ENCODE data around the gene OR4B1.

The OR4B1 gene, protein sequence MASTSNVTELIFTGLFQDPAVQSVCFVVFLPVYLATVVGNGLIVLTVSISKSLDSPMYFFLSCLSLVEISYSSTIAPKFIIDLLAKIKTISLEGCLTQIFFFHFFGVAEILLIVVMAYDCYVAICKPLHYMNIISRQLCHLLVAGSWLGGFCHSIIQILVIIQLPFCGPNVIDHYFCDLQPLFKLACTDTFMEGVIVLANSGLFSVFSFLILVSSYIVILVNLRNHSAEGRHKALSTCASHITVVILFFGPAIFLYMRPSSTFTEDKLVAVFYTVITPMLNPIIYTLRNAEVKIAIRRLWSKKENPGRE

DNA sequence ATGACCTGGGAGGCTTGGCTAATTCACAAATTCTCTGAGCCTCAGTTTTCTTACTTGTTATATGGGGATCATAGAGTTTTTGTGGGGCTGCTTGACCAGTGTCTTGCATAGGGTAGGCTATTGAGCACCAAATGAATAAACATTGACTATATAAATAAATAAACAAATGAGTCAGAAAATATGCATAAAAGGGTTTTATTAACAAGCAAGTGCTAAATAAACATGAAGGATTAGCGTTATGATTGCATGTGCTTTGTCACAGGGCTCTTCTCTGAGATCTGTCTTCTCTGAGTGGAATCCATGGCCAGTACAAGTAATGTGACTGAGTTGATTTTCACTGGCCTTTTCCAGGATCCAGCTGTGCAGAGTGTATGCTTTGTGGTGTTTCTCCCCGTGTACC is at the start of gene OR4B1:
Gene OR4B1 (plus strand): TSS at position 301 of the 400 bp plus-strand sequence. CDS start 0 bp downstream, at position 301.
- H3K4me3 ChIP-seq (ENCODE audit: low read depth in 1 of 5, low read length in 5 of 5): no peak within 1 kb of the TSS
- no peaks in the 10 kb centered on the region for H3K9me3 ChIP-seq (ENCODE audit: control insufficient read depth in 5 of 5, low read length in 5 of 5)
- H3K4me1 ChIP-seq (ENCODE audit: control insufficient read depth in 5 of 5, insufficient read depth in 5 of 5, low read length in 5 of 5): no peaks in the 10 kb centered on the region
- H3K27me3 ChIP-seq (ENCODE audit: control insufficient read depth in 5 of 5, insufficient read depth in 4 of 5, low read length in 5 of 5): no peaks in the 10 kb centered on the region
- H3K27ac ChIP-seq (ENCODE audit: low read depth, low read length): no peak within 1 kb of the TSS
- no peaks in the 10 kb centered on the region for H3K36me3 ChIP-seq (ENCODE audit: control insufficient read depth in 5 of 5, insufficient read depth in 5 of 5, low read length in 5 of 5)
- no peak within 1 kb of the TSS for H3K9ac ChIP-seq (ENCODE audit: low read length in 5 of 5)

DNA sequence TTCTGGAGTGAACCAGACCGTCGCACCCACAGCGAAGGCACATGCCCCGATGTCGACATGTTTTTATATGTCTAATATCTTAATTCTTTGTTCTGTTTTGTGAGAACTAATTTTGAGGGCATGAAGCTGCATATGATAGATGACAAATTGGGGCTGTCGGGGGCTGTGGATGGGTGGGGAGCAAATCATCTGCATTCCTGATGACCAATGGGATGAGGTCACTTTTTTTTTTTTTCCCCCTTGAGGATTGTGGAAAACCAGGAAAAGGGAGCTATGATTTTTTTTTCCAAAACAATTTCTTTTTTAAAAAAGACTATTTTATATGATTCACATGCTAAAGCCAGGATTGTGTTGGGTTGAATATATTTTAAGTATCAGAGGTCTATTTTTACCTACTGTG is 49.2 kb upstream of the OR4B1 start:
- Histone ChIP-seq H3K4me1 (ENCODE audit: control insufficient read depth in 5 of 5, insufficient read depth in 5 of 5, low read length in 5 of 5) (peaks cover 0 to 14% (median 3%) of the 10 kb centered on the region in 5 donors), H3K9ac (ENCODE audit: low read length in 5 of 5) (no peak overlapping the region), H3K36me3 (ENCODE audit: control insufficient read depth in 5 of 5, insufficient read depth in 5 of 5, low read length in 5 of 5) (peaks cover 5 to 36% (median 13%) of the 10 kb centered on the region in 5 donors), H3K9me3 (ENCODE audit: control insufficient read depth in 5 of 5, low read length in 5 of 5) (no peaks in the 10 kb centered on the region), H3K4me3 (ENCODE audit: low read depth in 1 of 5, low read length in 5 of 5) (no peak overlapping the region), H3K27me3 (ENCODE audit: control insufficient read depth in 5 of 5, insufficient read depth in 4 of 5, low read length in 5 of 5) (no peaks in the 10 kb centered on the region), H3K27ac (ENCODE audit: low read depth, low read length) (no peak overlapping the region)

DNA sequence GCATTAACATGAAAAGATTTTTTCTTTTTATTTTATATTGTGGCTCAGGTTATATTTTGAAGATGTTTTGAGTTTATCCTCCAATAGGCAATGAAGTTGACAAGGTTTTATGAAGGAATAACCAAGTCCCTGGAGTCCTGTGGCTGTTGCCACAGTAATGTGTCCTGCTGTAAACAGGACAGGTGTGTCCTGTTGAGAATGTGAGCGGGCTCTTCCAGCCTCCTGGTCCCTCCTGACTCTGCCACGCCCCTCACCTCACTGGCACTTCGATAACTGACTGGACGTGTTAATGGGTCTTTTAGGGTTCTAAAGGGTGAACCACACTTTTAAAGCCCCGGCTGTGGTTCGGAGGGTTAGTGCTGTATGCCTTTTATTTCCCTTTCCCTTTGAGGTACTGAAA is 47.8 kb upstream of the OR4B1 start:
- H3K36me3 ChIP-seq (ENCODE audit: control insufficient read depth in 5 of 5, insufficient read depth in 5 of 5, low read length in 5 of 5): peaks cover 2 to 25% (median 10%) of the 10 kb centered on the region in 5 donors
- H3K4me1 ChIP-seq (ENCODE audit: control insufficient read depth in 5 of 5, insufficient read depth in 5 of 5, low read length in 5 of 5): peaks cover 0 to 19% (median 8%) of the 10 kb centered on the region in 5 donors
- H3K4me3 ChIP-seq (ENCODE audit: low read depth in 1 of 5, low read length in 5 of 5): no peak overlapping the region
- H3K27ac ChIP-seq (ENCODE audit: low read depth, low read length): no peak overlapping the region
- H3K9ac ChIP-seq (ENCODE audit: low read length in 5 of 5): no peak overlapping the region
- no peaks in the 10 kb centered on the region for H3K27me3 ChIP-seq (ENCODE audit: control insufficient read depth in 5 of 5, insufficient read depth in 4 of 5, low read length in 5 of 5)
- no peaks in the 10 kb centered on the region for H3K9me3 ChIP-seq (ENCODE audit: control insufficient read depth in 5 of 5, low read length in 5 of 5)

DNA sequence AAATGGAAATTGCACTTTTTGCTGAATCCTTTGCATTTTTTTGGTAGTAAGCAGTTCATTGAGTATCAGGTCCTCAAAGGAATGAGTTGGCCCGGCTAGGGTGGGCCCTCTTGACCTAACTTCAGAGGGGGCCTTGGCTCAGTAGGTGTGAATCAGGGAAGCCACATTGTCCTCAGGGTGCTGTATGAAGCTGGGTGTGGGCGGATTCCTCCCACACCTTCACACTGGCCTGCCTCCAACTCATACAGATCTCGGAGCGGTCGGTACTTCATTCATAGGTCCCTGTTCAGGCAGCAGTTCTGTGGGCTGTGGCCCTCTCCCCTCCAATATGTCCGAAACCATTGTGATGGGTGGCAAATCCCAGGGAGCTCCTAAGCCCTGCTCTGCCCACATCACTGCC is 47.4 kb upstream of the OR4B1 start:
- H3K27ac ChIP-seq (ENCODE audit: low read depth, low read length): no peak overlapping the region
- H3K9me3 ChIP-seq (ENCODE audit: control insufficient read depth in 5 of 5, low read length in 5 of 5): no peaks in the 10 kb centered on the region
- H3K4me1 ChIP-seq (ENCODE audit: control insufficient read depth in 5 of 5, insufficient read depth in 5 of 5, low read length in 5 of 5): peaks cover 0 to 19% (median 8%) of the 10 kb centered on the region in 5 donors
- H3K4me3 ChIP-seq (ENCODE audit: low read depth in 1 of 5, low read length in 5 of 5): no peak overlapping the region
- H3K36me3 ChIP-seq (ENCODE audit: control insufficient read depth in 5 of 5, insufficient read depth in 5 of 5, low read length in 5 of 5): peaks cover 0 to 20% (median 9%) of the 10 kb centered on the region in 5 donors
- H3K9ac ChIP-seq (ENCODE audit: low read length in 5 of 5): no peak overlapping the region
- no peaks in the 10 kb centered on the region for H3K27me3 ChIP-seq (ENCODE audit: control insufficient read depth in 5 of 5, insufficient read depth in 4 of 5, low read length in 5 of 5)

DNA sequence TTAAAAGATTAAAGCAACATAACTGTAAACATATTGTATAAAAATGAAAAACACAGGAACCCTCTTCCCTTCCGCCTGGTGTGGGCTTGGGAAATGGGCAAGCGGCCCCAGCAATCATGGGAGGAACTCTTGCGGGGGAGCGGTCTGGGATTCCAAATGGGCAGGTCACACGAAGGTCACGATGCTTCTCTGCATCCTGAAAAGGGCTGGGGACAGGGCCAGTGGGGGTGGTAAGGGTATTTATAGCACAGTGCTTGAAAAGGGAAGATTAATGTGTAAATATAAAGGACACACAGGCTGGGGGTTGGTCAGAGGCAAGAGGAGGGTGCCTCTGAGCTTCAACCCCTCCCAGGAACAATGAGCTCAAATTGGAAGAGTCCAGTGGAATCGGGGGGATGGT is 46.9 kb upstream of the OR4B1 start:
- Histone ChIP-seq H3K4me1 (ENCODE audit: control insufficient read depth in 5 of 5, insufficient read depth in 5 of 5, low read length in 5 of 5) (peaks cover 0 to 19% (median 8%) of the 10 kb centered on the region in 5 donors), H3K36me3 (ENCODE audit: control insufficient read depth in 5 of 5, insufficient read depth in 5 of 5, low read length in 5 of 5) (peaks cover 0 to 16% (median 7%) of the 10 kb centered on the region in 5 donors), H3K27me3 (ENCODE audit: control insufficient read depth in 5 of 5, insufficient read depth in 4 of 5, low read length in 5 of 5) (no peaks in the 10 kb centered on the region), H3K4me3 (ENCODE audit: low read depth in 1 of 5, low read length in 5 of 5) (no peak overlapping the region), H3K27ac (ENCODE audit: low read depth, low read length) (no peak overlapping the region), H3K9me3 (ENCODE audit: control insufficient read depth in 5 of 5, low read length in 5 of 5) (no peaks in the 10 kb centered on the region), H3K9ac (ENCODE audit: low read length in 5 of 5) (no peak overlapping the region)

DNA sequence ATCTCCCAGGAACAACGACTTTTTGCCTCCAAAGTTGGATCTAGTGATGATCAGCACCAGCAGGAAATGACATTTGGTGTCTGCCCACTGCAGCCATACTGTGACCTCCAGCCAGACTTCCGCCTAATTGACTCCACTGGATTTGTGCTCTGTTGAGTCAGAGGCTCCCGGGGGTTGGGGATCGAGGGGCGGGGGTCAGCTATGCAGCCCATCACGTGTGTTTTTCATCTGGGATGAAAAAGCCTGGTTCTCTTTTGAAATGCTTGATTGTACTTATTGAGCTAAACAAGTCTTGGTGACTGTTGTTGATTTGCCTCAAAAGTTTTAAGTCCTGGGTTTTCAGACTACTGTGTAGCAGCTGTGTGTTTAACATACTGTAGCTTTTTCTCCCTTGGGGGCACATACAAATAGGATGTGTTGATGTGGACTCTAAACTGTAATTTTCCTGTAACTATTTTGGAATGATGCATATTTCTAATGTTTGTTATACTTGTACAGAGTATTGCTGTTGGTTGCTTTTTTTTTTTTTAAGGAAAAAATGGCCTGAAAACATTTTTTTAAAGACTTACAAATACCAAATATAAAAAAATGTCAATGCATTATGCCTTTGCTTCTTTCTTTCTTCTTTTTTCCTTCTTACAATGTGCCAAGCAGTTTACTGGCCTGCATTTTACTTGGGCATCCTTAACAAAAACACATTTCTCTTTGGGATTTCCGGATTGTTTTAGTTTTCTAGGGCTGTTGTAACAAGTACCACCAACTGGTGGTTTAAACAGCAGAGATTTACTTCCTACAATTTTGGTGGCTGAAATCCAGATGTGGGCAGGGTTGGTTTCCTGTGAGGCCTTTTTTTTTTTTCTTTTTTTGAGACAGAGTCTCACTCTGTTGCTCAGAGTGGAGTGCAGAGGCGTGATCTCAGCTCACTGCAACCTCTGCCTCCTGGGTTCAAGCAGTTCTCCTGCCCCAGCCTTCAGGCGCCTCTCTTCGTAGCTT is 46.1 kb upstream of the OR4B1 start:
- Histone ChIP-seq H3K27ac (ENCODE audit: low read depth, low read length) (no peak overlapping the region), H3K9me3 (ENCODE audit: control insufficient read depth in 5 of 5, low read length in 5 of 5) (no peaks in the 10 kb centered on the region)

DNA sequence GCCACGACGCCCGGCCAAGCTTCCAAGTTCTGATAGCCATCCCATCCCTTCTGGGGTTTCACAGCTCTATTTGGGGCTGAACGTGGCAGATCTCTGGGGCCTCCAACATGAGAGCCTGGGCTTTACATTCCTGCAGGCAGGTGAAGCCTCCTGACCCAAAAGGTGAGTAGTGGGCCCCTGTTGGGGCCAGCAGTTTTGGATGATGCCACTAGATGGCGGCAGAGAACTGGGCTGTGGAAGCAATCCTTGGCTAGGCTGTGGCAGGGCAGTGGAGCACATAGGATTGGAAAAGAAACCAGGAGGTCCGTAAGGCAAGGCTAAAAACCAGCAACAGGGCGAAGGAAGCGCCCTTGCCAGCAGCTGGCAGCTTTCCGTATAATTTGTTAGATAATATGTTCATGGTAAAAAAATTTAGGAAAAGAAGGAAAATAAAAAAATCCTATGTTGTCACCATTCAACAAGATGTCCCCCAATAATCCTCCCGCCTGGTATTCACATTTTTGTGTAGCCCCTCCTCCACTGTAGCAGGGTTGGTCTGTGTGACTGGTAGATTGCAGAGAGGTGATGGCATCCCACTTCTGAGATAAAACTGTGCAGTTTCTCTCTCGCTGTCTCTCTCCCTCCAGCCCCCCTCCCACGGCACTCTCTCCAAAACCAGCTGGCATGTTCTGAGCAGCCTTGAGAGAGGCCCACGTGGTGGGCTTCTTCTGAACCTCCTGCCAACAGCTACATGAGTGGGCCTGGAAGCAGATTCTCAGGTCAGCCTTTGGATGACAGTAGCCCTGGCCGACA is 43.6 kb upstream of the OR4B1 start:
- H3K4me1 ChIP-seq (ENCODE audit: control insufficient read depth in 5 of 5, insufficient read depth in 5 of 5, low read length in 5 of 5): peaks cover 0 to 19% (median 8%) of the 10 kb centered on the region in 5 donors
- peaks cover 0 to 5% (median 0%) of the 10 kb centered on the region in 5 donors for H3K36me3 ChIP-seq (ENCODE audit: control insufficient read depth in 5 of 5, insufficient read depth in 5 of 5, low read length in 5 of 5)
- peaks cover 0 to 4% (median 0%) of the 10 kb centered on the region in 5 donors for H3K27me3 ChIP-seq (ENCODE audit: control insufficient read depth in 5 of 5, insufficient read depth in 4 of 5, low read length in 5 of 5)
- peak overlapping the region in 1 of 5 donors; percentile 27 for H3K4me3 ChIP-seq (ENCODE audit: low read depth in 1 of 5, low read length in 5 of 5)
- H3K27ac ChIP-seq (ENCODE audit: low read depth, low read length): no peak overlapping the region
- peak overlapping the region in 2 of 5 donors; percentile 20 to 35 for H3K9ac ChIP-seq (ENCODE audit: low read length in 5 of 5)
- H3K9me3 ChIP-seq (ENCODE audit: control insufficient read depth in 5 of 5, low read length in 5 of 5): no peaks in the 10 kb centered on the region

More for the DNA sequence above, 46.1 kb upstream of the OR4B1 start:
- no peak overlapping the region for H3K4me3 ChIP-seq (ENCODE audit: low read depth in 1 of 5, low read length in 5 of 5)
- no peak overlapping the region for H3K9ac ChIP-seq (ENCODE audit: low read length in 5 of 5)
- no peaks in the 10 kb centered on the region for H3K27me3 ChIP-seq (ENCODE audit: control insufficient read depth in 5 of 5, insufficient read depth in 4 of 5, low read length in 5 of 5)
- H3K4me1 ChIP-seq (ENCODE audit: control insufficient read depth in 5 of 5, insufficient read depth in 5 of 5, low read length in 5 of 5): peaks cover 0 to 19% (median 8%) of the 10 kb centered on the region in 5 donors
- H3K36me3 ChIP-seq (ENCODE audit: control insufficient read depth in 5 of 5, insufficient read depth in 5 of 5, low read length in 5 of 5): peaks cover 0 to 9% (median 0%) of the 10 kb centered on the region in 5 donors

DNA sequence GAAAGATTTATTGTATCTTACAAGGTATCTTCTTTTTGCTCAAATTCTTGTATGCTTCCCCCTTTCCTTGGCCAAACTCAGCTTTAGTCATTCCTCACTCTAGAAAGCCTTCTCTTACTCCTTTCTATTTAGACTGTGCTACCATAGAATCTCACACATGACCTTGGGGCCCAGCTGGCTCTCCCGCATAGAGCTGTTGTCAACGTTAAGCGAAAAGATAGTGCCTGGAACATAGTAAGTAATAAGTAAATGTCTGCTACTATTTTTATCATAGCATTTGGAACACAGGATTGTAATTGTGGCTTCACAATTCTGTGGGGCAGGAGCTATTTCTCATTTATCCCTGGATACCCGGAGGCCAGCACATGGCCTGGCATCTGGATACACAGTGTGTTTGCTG is 38.9 kb upstream of the OR4B1 start:
- Histone ChIP-seq H3K4me1 (ENCODE audit: control insufficient read depth in 5 of 5, insufficient read depth in 5 of 5, low read length in 5 of 5) (peaks cover 0 to 6% (median 5%) of the 10 kb centered on the region in 5 donors), H3K36me3 (ENCODE audit: control insufficient read depth in 5 of 5, insufficient read depth in 5 of 5, low read length in 5 of 5) (no peaks in the 10 kb centered on the region), H3K27me3 (ENCODE audit: control insufficient read depth in 5 of 5, insufficient read depth in 4 of 5, low read length in 5 of 5) (peaks cover 0 to 7% (median 0%) of the 10 kb centered on the region in 5 donors), H3K27ac (ENCODE audit: low read depth, low read length) (no peak overlapping the region), H3K9me3 (ENCODE audit: control insufficient read depth in 5 of 5, low read length in 5 of 5) (no peaks in the 10 kb centered on the region), H3K4me3 (ENCODE audit: low read depth in 1 of 5, low read length in 5 of 5) (no peak overlapping the region), H3K9ac (ENCODE audit: low read length in 5 of 5) (no peak overlapping the region)

DNA sequence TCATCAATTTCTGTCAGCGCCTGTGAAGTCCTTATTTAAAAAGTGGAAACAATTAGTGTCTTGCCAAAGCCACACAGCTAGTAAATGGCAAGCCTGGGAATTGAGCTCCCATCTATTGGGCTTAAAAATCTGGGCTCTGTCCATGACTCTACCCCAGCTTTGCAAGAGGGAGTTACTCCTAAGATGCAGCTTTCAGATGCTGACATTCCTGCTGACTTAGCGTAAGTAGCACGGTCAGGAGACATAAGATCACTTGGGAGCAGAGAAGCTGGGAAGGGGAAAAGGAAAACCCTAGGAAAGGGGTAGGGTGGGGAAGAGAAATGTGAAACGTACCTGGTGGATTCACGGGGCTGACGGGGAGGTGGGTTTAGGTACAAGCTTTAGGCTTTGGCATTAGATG is 36.0 kb upstream of the OR4B1 start:
- no peaks in the 10 kb centered on the region for H3K9me3 ChIP-seq (ENCODE audit: control insufficient read depth in 5 of 5, low read length in 5 of 5)
- peaks cover 0 to 7% (median 0%) of the 10 kb centered on the region in 5 donors for H3K27me3 ChIP-seq (ENCODE audit: control insufficient read depth in 5 of 5, insufficient read depth in 4 of 5, low read length in 5 of 5)
- no peaks in the 10 kb centered on the region for H3K36me3 ChIP-seq (ENCODE audit: control insufficient read depth in 5 of 5, insufficient read depth in 5 of 5, low read length in 5 of 5)
- H3K4me1 ChIP-seq (ENCODE audit: control insufficient read depth in 5 of 5, insufficient read depth in 5 of 5, low read length in 5 of 5): no peaks in the 10 kb centered on the region
- no peak overlapping the region for H3K4me3 ChIP-seq (ENCODE audit: low read depth in 1 of 5, low read length in 5 of 5)
- no peak overlapping the region for H3K9ac ChIP-seq (ENCODE audit: low read length in 5 of 5)
- no peak overlapping the region for H3K27ac ChIP-seq (ENCODE audit: low read depth, low read length)

All from subcutaneous abdominal adipose tissue (tissue), 5 donors.